NK-92 (cell line): ENCODE measurements around the gene C9.
"Not testable (repeated sequence)": the region's sequence is repeated elsewhere in the genome, so short reads cannot be mapped to it uniquely, and the experiment has no call there.

ENCODE experiments used
- DNase-seq: peaks from one replicate; lab custom pipeline; 2025; ENCODE audit not compliant: unreplicated experiment; lab: John Stamatoyannopoulos, UW

The C9 gene

GRCh38 chr5:39266442-39266841 is 97.9 kb downstream of the C9 start:
- DNase-seq, result no peak

GRCh38 chr5:39264528-39264927 is 99.8 kb downstream of the C9 start:
- DNase-seq, result no peak

GRCh38 chr5:39262981-39263380 is 101.3 kb downstream of the C9 start:
- DNase-seq, result no peak

- DNase-seq, result no peak
Observed at GRCh38 chr5:39260095-39260494, 104.2 kb downstream of the C9 start.

- DNase-seq, result no peak
Observed at GRCh38 chr5:39257554-39257953, 106.7 kb downstream of the C9 start.

- no peak for DNase-seq
Observed at GRCh38 chr5:39256477-39257235, 107.6 kb downstream of the C9 start.

GRCh38 chr5:39255406-39255805 is 108.9 kb downstream of the C9 start:
- DNase-seq, result no peak

GRCh38 chr5:39254671-39255070 is 109.6 kb downstream of the C9 start:
- DNase-seq, result no peak

- DNase-seq, result no peak
Observed at GRCh38 chr5:39253196-39253595, 111.1 kb downstream of the C9 start.

- DNase-seq, result no peak
Observed at GRCh38 chr5:39249564-39250274, 114.6 kb downstream of the C9 start.

GRCh38 chr5:39249069-39249468 is 115.2 kb downstream of the C9 start:
- no peak for DNase-seq

GRCh38 chr5:39240750-39241149 is 123.5 kb downstream of the C9 start:
- DNase-seq, result no peak

- no peak for DNase-seq
Observed at GRCh38 chr5:39238366-39239105, 125.8 kb downstream of the C9 start.

GRCh38 chr5:39236718-39237117 is 127.6 kb downstream of the C9 start:
- DNase-seq, result no peak

- no peak for DNase-seq
Observed at GRCh38 chr5:39235648-39236047, 128.6 kb downstream of the C9 start.

GRCh38 chr5:39234494-39234893 is 129.8 kb downstream of the C9 start:
- DNase-seq, result not testable (repeated sequence)
